GM12872 (cell line): ENCODE results near the gene SLITRK5.

Experiments used
- CTCF ChIP-seq: IDR thresholded peaks from 3 replicates; pipeline ENCODE4 v1.5.1; 2011; ENCODE audit warnings: low read depth, mild to moderate bottlenecking, low read length, moderate library complexity; ENCODE audit not compliant: insufficient read depth

Gene SLITRK5, protein sequence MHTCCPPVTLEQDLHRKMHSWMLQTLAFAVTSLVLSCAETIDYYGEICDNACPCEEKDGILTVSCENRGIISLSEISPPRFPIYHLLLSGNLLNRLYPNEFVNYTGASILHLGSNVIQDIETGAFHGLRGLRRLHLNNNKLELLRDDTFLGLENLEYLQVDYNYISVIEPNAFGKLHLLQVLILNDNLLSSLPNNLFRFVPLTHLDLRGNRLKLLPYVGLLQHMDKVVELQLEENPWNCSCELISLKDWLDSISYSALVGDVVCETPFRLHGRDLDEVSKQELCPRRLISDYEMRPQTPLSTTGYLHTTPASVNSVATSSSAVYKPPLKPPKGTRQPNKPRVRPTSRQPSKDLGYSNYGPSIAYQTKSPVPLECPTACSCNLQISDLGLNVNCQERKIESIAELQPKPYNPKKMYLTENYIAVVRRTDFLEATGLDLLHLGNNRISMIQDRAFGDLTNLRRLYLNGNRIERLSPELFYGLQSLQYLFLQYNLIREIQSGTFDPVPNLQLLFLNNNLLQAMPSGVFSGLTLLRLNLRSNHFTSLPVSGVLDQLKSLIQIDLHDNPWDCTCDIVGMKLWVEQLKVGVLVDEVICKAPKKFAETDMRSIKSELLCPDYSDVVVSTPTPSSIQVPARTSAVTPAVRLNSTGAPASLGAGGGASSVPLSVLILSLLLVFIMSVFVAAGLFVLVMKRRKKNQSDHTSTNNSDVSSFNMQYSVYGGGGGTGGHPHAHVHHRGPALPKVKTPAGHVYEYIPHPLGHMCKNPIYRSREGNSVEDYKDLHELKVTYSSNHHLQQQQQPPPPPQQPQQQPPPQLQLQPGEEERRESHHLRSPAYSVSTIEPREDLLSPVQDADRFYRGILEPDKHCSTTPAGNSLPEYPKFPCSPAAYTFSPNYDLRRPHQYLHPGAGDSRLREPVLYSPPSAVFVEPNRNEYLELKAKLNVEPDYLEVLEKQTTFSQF

DNA sequence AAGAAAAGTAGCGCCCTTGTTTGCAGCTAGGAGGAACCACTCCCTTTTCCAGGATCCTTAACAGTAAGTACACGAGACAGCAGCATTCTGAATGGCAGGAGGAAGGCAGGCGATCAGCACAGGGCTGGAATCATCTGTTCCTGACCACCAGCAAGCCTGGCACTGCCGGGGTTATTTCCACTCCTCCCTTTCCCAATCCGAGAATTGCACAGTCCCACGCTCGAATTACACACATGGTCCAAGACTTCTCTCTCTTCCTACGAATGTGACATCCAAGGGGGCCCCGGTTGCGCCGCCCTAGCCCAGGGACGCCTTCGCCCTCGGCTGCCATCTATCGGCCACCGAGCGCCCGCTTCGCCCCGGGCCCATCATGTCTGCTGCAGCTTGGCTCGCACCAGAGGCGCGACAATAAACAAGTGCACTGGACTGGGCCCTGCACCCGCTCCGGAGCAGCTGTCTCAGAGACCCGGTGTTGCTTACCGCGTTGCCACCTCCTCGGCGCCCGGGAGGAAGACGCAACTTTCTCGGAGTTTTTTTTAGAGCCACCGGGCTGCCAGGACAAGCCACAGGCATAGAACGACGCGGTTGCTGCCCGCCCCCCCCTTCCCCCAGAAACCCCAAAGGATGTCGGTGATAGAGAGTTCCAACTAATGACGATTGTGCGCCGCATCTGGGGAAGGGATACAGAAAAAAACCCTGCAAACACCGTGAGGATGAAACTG, at the start of gene SLITRK5:
SLITRK5 (plus strand) TSS at position 341 of the 722 bp plus-strand sequence. CDS start 4,018 bp downstream, outside the sequence.
- TF ChIP-seq CTCF, result peak; percentile 62

DNA sequence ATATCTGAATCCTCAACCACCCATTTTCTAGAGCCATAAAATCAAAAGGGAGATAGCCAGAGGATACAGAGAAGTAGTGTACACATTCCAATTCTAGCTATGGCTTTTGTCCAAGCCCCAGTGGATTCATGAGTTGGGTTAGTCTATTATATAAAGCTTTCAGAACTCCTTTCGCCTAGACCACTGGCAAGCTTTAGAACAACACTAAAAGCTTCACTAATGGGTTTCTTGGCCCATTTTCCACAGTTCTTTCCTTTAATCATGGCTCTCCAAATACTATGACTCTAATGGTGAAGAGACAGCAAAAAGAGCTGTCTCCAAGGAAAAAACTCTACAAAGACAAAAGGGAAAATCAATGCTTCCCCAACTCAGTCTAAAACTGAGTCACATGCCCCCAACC, 48.2 kb upstream of the SLITRK5 start:
- TF ChIP-seq CTCF, result no peak

DNA sequence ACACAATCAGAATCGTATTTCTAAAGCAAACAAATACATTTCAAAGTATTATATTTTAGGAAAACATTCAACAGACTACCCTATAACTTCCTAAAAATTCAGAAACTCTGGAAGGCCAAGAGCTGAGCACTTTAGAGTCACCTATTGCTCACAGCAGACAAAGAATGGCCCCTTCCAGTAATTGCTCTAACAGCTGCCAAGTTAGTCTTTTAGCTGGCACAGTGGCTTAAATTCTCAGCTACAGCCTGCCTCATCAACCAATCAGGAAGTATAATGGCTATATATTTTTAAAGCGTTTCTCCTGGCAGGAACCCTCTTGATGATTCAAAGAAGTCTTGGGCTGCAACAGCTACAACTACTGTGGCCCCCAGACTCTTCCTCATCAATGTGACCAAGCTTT, 14.9 kb upstream of the SLITRK5 start:
- TF ChIP-seq CTCF, result no peak

DNA sequence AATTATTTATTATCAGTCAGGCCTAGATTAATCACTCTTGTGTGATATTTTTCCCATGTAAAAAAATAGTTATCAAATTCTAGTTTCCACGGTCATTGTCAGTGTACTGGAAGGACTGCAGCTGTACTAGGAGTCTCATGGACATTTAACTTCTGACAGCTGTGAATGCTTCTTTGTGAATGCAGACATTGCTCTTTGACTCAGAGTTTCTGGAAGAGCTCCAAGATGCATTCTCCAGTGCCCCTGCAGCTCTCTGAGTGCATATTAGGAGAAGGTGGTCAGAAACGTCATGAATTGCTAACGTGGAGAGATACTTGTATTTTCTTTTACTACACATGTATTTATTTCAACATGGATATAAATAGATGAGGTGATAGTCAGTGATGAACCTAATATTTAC, 9.7 kb upstream of the SLITRK5 start:
- no peak for TF ChIP-seq CTCF

DNA sequence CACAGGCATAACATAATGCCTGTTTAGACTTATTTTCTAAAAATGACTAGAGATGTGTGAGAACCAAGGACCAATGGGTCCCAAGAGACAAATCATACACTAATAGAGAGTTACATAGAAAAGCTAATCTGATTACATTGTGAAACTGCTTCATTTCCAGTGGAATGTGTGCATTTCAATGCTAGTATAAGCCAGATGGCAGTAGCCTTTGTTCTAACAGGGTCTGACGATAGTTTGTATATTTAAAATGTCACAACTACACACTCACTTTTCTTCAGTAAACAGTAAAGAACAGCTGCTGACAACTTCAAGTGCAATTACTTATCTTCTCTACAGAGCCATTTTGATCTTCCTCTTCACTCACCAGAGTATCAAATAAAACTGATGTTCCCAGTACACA, 4.3 kb upstream of the SLITRK5 start:
- TF ChIP-seq CTCF, result no peak

- no peak for TF ChIP-seq CTCF
Observed at GRCh38 chr13:87667686-87668085, 3.5 kb upstream of the SLITRK5 start.
